HuH-7.5 (cell line): ENCODE measurements around the gene EPHA4.

Experiments used
- DNase-seq: peaks from one replicate; pipeline ENCODE4 v3.0.0; 2011; ENCODE audit warnings: low spot score

The EPHA4 gene

GRCh38 chr2:221571551-221572218 lies 419 bp downstream of the EPHA4 start:
- DNase-seq, result no peak

DNA sequence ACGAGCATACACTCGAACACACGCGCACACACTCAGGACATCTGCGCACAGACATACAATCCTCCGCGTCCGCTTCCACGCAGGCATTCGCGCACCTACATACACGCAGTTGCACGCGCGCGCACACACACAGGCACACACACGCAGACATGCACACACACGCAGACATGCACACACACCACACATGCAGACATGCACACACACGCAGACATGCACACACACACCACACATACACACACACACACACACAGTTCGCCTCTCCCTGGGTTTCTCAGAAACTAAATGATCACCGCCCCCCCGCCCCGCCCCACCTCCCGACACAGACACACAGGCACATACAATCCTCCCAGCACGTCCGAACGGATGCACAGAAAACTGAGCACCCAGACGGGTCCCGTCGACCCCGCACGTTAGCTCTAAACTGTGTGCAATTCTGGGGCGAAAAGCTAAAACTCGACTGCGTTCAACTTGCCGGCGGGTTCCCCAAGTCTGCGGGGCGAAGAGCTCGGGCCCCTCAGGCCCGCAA lies 1.0 kb downstream of the EPHA4 start:
- no peak for DNase-seq

DNA sequence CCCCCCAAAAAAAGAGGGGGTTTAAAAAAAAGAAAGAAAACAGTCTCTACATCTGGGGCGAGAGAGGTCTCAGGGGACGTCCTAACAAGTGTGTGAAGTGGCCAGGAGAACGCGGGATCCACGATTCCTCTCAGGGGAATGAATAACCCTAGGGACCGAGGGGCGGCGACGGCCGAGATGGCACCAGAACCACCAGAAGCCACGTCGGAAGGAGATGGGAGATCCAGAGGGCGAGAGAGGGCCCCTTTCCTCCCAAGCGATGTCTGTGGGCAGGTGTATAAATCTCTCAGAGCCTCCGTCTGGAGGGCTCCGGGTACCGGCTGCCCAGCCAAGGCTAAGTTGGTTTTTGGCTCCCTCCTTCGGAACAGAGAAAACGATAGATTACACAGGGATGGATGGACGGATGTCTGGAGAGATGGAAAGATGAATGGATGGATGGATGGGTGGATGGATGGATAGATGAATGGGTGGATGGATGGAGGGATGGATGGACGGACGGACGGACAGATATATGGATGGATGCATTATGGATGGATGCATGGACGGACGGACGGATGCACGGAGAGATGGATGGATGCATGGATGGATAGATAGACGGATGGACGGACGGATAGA lies 1.7 kb downstream of the EPHA4 start:
- no peak for DNase-seq

GRCh38 chr2:221569871-221570270 lies 2.2 kb downstream of the EPHA4 start:
- no peak for DNase-seq

GRCh38 chr2:221569425-221569845 lies 2.7 kb downstream of the EPHA4 start:
- DNase-seq, result no peak

DNA sequence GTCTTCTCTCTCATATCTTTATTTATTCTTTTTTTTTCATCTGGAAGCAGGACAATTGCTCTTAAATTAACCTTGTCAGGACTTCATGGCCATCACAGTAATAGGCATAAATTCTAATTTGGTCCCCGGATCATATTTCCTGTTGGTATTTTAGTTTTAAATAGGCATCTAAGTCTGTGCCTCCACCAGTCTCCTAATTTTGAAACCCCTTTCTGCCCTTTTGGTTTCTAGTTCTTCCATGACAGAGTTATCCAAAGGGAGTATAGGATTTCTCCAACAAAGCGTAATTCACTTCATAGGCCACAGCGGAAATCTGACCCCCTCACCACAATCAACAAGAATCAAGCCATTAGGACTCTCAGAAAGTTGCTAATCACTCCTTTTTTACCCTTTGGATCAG lies 3.8 kb downstream of the EPHA4 start:
- DNase-seq, result no peak

DNA sequence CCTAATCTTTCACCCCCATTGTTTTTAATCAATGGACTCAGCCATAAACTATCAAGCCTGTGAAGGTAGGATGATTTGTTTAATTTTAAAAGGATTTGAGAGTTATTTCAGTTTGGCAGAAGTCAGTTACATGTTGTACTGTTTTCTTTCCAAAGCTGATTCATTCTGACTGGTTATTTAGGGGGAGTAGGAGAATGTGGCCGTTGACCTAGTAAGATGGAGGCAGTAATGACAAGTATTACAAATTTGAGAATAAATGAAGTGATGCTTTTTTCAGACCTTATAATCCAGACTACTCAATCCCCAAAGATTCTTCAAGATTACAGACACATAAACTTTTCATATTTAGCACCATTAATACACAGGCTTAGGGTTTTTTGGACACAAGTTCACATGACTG lies 4.3 kb downstream of the EPHA4 start:
- no peak for DNase-seq

GRCh38 chr2:221567231-221567760 lies 4.8 kb downstream of the EPHA4 start:
- DNase-seq, result no peak

GRCh38 chr2:221563270-221563985 lies 8.7 kb downstream of the EPHA4 start:
- no peak for DNase-seq

- no peak for DNase-seq
Measured at GRCh38 chr2:221562226-221562625, 9.9 kb downstream of the EPHA4 start.

GRCh38 chr2:221561770-221562169 lies 10.3 kb downstream of the EPHA4 start:
- no peak for DNase-seq

GRCh38 chr2:221559991-221560390 lies 12.1 kb downstream of the EPHA4 start:
- no peak for DNase-seq

DNA sequence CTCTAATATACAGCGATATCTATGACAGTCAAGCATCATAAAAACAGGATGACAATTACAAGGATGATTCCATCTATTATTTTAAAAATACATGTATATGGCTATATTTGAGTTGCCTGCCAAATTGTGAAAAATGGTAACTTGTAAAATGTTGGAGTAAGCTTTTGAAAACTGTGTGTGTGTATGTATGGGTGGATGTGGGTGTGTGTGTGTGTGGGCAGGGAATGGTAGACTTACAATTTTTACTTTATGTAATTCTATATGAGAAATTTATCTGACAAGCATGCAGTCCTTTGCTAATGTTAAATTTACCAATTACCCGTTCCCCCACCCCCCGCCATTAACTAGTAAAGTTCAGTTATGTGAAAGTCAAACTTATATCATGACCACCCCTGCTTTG lies 14.0 kb downstream of the EPHA4 start:
- DNase-seq, result no peak

- no peak for DNase-seq
Measured at GRCh38 chr2:221555494-221555846, 16.6 kb downstream of the EPHA4 start.

DNA sequence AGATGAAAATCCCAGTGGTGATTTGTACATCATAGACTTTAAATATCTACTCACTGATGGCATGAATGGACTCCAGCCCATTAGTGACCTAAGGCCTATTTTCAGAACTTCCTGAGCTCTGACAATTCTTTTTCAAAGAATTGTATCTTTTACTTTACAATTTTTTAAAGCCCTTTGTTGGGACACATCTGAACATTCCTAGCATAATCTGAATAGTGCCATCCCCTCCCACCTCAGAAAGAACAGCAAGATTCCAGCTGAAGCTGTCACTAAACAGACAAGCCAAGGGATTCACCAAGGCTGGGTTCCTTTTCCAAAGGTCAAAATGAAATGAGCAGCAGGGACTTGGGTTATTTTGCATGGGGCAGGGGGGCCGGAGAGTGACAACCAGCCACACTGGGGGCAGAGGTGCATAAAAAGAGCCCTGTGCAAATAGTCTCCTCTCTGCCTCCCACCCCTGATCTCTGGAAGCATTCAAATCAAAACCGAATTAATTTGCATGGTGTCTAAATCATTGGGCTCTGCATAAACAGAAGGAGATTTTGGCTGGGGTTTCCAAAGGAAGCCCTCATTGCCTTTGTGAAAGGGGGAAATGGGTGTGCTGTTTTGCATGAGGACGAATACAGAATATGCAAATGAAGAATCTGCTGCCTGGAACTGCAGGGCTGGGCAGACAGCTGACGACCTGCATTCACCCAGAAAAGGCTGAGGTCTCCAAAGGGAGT lies 17.2 kb downstream of the EPHA4 start:
- no peak for DNase-seq

DNA sequence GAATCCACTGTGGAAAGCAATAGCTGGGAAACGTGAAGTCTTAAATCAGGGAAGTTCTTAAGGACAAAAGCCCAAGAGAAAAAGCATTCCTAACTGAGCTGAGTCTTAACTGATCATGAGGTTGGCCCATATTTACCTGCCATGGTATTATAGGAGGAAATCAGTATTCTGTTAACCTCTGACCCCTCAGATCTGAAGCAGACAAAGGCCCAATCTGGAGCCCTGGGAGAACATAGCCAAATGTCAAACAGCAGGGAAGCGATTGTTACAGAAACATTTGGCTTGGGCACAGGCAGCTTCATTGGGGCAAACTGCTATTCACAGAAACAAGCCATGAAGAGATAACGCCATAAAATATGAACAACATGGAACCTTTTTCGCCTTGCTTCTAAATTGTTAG lies 18.8 kb downstream of the EPHA4 start:
- DNase-seq, result no peak

- DNase-seq, result no peak
Measured at GRCh38 chr2:221552291-221552690, 19.8 kb downstream of the EPHA4 start.

DNA sequence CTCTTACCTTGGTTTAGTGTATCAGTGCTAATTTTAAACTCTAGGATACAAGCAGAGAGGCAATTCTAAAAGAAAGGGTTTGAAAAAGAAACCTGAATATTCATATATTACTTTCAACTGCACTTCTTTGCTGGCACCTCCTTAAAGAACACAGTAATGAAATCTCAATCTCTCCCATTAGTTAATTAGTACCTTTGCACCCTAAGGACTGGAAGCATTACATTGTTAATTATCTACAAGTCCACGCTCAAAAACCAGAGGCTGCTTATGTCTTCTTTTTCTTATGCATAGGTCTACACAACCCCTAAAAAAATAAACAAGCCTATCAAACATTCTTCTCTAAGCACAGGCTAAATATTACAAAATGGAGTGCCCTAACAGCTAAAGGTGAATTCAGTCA lies 20.2 kb downstream of the EPHA4 start:
- no peak for DNase-seq

DNA sequence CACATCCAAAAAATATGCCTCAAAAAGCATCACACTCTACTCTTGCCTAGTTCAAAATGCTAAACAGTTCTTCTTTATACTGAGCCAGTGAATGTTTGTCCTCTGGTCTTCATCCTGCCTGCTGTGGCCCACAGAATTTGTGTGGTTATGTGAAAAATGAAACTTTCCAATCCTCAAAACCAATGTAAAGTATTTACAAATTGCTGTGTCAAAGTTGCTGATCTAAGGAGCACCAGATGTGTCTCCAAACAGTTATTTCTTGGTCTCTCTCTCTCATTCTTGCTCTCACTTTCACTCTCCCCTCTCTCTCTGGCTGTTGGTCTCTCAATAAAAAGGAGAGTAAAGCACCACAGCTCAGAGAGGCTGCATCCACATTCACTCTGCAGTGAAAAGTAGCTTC lies 23.0 kb downstream of the EPHA4 start:
- no peak for DNase-seq

GRCh38 chr2:221546505-221547225 lies 25.4 kb downstream of the EPHA4 start:
- DNase-seq, result no peak

GRCh38 chr2:221541131-221541735 lies 30.9 kb downstream of the EPHA4 start:
- no peak for DNase-seq
